ENCODE results near the gene ABCC1.

DNA sequence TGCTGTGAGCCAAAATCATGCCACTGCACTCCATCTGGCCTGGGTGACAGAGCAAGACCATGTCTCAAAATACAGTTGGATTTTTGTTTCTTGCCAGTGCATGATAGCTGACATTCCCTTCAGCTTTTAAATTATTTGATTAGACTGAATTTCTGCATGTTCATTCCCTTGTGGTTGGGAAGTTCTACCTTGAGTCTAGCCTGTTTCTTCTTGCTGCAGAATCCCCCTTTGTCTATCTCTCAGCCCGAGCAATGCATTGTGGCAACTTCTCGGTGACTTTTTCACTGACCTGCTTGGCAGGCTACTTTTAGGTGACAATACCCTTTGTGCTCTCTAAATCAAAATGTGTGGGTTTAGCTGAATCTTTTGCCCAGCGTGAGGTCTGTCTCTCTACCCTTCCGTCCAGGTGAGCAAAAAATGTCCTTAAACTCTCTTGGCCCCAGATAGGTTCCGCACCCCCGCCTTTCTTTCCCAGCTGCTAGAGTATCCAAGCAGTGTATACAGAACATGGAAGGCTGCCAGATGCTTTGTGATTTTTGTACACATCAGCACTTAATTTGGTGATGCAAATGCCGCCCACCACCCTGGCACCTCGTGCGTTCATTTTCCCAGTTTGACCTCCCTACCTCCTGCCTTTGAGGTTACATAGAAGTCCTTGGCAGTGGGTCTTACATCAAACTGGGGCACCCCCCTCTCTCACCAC lies 143.7 kb downstream of the ABCC1 start:
- TF ChIP-seq, protein P1, sequence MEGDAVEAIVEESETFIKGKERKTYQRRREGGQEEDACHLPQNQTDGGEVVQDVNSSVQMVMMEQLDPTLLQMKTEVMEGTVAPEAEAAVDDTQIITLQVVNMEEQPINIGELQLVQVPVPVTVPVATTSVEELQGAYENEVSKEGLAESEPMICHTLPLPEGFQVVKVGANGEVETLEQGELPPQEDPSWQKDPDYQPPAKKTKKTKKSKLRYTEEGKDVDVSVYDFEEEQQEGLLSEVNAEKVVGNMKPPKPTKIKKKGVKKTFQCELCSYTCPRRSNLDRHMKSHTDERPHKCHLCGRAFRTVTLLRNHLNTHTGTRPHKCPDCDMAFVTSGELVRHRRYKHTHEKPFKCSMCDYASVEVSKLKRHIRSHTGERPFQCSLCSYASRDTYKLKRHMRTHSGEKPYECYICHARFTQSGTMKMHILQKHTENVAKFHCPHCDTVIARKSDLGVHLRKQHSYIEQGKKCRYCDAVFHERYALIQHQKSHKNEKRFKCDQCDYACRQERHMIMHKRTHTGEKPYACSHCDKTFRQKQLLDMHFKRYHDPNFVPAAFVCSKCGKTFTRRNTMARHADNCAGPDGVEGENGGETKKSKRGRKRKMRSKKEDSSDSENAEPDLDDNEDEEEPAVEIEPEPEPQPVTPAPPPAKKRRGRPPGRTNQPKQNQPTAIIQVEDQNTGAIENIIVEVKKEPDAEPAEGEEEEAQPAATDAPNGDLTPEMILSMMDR (IDR thresholded peaks at IDR 0.05; ENCODE audit: poor library complexity, severe bottlenecking) = no peak
- TF ChIP-seq TAF1 (IDR thresholded peaks at IDR 0.05; ENCODE audit: low read depth) = no peak
- TF ChIP-seq EZH2 (IDR thresholded peaks at IDR 0.05; ENCODE audit: borderline replicate concordance, insufficient read depth, low read length, poor library complexity, severe bottlenecking) = no peak
- no peak for TF ChIP-seq RAD21 (conservative IDR thresholded peaks at IDR 0.05)
- TF ChIP-seq POLR2AphosphoS5 (IDR thresholded peaks at IDR 0.05) = no peak
